ENCODE data around the gene PER3.
A peak's percentile ranks its signal among the peaks of the same experiment; 100 is the strongest.

Gene PER3

DNA sequence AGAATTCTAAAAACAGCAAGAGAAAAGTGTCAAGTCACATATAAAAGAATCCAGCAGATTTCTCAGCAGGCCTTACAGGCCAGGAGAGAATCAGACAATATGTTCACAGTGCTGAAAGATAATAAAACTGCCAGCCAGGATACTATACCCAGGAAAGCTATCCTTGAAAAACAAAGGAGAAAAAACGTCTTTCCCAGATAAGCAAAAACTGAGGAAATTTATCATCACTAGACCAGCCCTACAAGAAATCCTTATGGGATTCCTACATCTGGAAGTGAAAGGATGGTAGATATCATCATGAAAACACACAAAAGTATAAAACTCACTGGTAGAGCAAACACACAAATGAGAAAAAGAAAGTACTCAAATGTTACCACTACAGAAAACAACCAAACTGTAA, 93.9 kb downstream of the PER3 start:
- DNase-seq: no peak

DNA sequence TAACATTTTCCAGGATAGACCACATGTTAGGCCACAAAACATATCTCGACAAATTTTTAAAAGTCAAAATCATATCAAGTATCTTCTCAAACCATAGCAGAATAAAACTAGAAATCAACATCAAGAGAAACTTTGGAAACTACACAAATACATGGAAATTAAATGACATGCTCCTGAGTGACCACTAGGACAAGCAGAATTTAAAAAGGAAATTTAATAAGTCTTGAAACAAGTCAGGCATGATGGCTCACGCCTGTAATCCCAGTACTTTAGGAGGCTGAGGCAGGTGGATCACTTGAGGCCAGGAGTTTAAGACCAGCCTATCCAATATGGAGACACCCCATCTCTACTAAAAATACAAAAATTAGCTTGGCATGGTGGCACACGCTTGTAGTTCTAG, 95.1 kb downstream of the PER3 start:
- DNase-seq: no peak

DNA sequence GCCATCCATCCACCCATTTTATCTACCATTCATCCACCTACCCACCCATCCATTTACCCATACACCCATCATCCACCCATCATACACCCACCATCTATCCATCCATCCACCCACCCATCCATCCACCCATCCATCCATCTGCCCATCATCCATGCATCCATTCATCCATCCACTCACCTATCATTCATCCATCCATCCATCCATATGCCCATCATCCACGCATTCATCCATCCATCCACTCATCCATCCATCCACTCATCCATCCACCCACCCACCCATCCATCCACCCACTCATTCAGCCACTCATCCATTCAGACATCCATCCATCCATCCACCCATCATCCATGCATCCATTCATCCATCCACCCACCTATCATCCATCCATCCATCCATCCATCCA, 100.7 kb downstream of the PER3 start:
- no peak for DNase-seq

GRCh38 chr1:7885513-7886404, 101.7 kb downstream of the PER3 start:
- DNase-seq: peak; percentile 5

- no peak for DNase-seq
Measured at GRCh38 chr1:7886405-7886745, 102.3 kb downstream of the PER3 start.

- DNase-seq: no peak
Measured at GRCh38 chr1:7888248-7889081, 104.4 kb downstream of the PER3 start.

- DNase-seq: no peak
Measured at GRCh38 chr1:7890853-7891252, 106.8 kb downstream of the PER3 start.

- DNase-seq: no peak
Measured at GRCh38 chr1:7891804-7892203, 107.7 kb downstream of the PER3 start.

- no peak for DNase-seq
Measured at GRCh38 chr1:7893529-7894180, 109.6 kb downstream of the PER3 start.

Data from CD4-positive, alpha-beta T cell treated with Interleukin-17A for 4 hours (primary cell).